HL-60 (cell line): ENCODE measurements around the gene ERBIN.

ENCODE experiments used
- POLR2AphosphoS5 ChIP-seq: IDR thresholded peaks from 2 replicates; pipeline ENCODE4 v1.6.1; 2012; ENCODE audit warnings: low read depth
- SPI1 ChIP-seq: IDR thresholded peaks from 2 replicates; pipeline ENCODE4 v1.6.1; 2012; ENCODE audit warnings: low read depth, mild to moderate bottlenecking, borderline replicate concordance
- TF ChIP-seq, protein P1 (sequence below): IDR thresholded peaks from one replicate; pipeline ENCODE4 v1.5.1; 2011; ENCODE audit warnings: low read length, control low read depth, inconsistent platforms; ENCODE audit not compliant: insufficient read depth

DNA sequence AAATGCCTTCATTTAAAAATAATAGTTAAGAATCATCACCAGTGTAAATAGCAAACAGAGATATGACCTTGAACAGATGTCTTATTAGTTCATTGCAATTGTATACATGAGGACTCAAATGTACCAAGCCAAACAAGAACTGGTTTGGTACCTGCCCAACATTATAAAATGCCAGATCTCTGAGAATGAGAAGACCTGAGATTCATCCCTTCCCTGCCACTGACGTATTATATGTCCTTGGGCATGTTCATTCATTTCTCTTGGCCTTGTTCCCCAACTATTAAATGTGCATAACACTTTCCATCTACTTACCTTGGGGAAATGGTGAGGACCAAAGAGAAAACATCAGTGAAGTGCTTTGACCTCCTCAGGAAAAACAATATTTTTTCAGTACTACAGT lies 33.6 kb upstream of the ERBIN start:
- TF ChIP-seq, protein P1, sequence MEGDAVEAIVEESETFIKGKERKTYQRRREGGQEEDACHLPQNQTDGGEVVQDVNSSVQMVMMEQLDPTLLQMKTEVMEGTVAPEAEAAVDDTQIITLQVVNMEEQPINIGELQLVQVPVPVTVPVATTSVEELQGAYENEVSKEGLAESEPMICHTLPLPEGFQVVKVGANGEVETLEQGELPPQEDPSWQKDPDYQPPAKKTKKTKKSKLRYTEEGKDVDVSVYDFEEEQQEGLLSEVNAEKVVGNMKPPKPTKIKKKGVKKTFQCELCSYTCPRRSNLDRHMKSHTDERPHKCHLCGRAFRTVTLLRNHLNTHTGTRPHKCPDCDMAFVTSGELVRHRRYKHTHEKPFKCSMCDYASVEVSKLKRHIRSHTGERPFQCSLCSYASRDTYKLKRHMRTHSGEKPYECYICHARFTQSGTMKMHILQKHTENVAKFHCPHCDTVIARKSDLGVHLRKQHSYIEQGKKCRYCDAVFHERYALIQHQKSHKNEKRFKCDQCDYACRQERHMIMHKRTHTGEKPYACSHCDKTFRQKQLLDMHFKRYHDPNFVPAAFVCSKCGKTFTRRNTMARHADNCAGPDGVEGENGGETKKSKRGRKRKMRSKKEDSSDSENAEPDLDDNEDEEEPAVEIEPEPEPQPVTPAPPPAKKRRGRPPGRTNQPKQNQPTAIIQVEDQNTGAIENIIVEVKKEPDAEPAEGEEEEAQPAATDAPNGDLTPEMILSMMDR = no peak
- TF ChIP-seq SPI1 = no peak
- no peak for TF ChIP-seq POLR2AphosphoS5
